Measurements from ENCODE around the gene C1QL1.

C1QL1 gene

GRCh38 chr17:44913676-44914075 is 54.4 kb downstream of the C1QL1 start:
- no peak for DNase-seq (ENCODE audit: low spot score)

DNA sequence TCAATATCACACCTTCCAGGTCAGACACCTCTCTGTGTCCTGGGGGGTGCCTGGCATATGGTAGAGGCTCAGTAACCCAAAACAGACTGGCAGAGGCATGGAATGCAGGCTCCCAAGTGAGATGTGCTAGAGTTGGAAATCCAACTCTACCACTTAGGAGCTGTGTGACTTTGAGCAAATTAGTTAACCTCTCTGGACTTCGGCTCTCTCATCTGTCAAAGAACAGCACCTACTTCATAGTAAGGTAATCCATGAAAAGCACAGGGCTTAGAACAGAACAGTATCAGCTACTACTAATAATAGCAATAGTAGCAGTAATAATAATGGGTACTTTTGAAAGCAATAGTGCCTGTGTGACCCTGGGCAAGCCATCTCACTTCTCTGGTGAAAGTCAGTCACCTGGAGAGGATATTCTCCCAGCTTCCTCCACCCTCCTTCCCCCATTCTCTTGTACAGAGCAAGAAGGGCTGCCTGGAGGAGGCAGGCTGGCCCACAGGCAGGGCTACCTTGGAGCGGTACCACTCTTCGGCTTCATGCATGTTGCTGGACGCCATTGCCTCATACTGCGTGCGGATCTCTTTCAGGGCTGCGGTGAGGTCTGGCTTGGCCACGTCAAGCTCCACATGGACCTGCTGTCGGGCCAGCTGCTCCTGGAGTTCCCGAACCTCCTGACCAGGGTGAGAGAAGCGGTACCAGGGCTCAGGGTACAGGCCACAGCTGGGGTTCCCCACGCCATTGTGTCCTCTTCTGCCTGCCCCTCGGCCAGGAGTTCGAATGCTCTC is 55.1 kb downstream of the C1QL1 start:
- no peak for DNase-seq (ENCODE audit: low spot score)

DNA sequence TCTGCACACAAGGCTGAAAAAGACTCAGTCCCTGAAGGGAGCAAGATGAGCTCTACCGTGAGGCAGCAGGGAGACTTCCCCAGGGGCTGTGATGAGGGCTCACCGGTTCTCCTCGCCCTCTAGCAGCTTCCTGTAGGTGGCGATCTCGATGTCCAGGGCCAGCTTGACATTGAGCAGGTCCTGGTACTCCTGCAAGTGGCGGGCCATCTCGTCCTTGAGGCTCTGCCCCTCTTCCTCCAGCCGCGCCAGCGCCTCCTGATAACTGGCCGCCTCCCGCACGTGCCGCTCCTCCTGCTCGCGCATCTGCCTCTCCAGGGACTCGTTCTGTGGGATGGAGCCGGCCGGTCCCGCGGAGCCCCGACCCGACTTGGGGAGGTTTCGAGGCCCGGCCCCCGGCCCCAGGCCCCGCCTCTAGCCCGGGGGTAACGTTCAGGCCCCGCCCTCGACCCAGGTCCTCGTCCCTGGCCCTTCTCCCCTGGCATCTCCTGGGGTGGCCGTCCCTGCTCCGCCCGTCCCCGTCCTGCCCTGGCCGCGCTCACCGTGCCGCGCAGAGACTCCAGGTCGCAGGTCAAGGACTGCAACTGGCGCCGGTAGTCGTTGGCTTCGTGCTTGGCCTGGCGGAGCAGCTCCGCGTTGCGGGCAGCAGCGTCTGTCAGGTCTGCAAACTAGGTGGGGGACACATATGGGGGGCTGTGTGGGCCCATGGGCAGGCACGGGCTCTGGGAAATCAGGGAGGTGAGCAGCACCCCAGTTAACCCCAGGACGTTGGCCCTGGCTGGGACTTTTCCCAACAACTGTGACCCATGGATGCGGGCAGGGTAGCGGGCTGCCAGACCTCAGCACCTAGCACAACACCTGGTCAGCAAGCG is 56.7 kb downstream of the C1QL1 start:
- DNase-seq (ENCODE audit: low spot score) = no peak

DNA sequence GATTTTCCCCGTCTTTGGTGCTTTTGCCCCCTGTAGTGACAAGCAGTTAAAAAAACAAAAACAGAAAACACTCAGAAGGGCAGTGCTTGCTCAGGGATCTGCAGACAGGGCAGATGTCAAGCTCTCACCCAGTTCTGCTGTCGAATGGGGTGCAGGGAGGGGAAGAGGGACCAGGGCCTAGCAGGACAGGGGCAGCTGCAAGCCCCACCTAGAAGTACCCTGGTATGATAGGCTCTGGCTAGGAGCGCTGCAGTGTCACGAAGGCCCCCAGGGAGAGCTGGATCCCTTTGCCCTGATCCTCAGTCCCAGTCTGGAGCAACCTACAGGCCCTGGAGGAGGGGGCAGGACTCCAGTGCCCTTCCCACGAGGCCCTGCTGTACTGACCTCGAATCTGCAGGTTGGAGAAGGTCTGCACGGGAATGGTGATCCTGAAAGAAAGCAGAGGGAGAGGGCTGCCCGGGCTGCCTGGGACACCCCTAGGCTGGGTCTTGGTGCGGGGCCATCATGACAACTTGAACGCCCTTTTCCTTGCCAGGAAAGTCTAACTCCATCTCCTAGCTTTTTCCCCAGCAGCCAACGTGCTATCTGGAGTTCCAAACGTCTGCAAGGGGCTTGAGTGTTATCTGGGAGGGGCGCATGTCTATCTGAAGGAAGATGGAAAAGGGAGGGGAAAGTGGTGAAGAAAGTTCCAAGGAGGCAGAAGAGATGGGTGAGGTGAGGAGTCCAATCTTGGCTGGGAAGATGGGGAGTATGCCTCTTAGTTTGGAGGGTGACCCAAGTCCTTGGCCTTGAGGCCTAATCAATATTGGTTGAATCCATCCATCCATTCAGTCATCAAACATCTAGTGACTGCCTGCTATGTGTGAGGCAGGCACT is 57.6 kb downstream of the C1QL1 start:
- DNase-seq (ENCODE audit: low spot score) = no peak
